K562 (cell line): ENCODE results near the gene MLYCD. TPM values are rescaled to one million over a fixed set of nuclear protein-coding genes. Genes with fewer than 3 reads are reported as not detected.
A peak's percentile ranks its signal among the peaks of the same experiment; 100 is the strongest.

ENCODE experiments used
- BMI1 ChIP-seq: fragments of 150-350 bp; IDR thresholded peaks from 2 replicates; pipeline ENCODE4 v1.6.1; 2014; ENCODE audit warnings: low read length
- E4F1 ChIP-seq: fragments of 250-450 bp; sonication (Bioruptor Pico); IDR thresholded peaks from 2 replicates; pipeline ENCODE4 v1.5.0; 2021; ENCODE audit warnings: mild to moderate bottlenecking, borderline replicate concordance
- FOXA3 ChIP-seq, 2 experiments: fragments of 450-650 bp in 1 of 2; sonication (generic) in 1 of 2; formaldehyde crosslinking; IDR thresholded peaks in 1 of 2; conservative IDR thresholded peaks in 1 of 2; 2 replicates each; pipeline versions ENCODE4 v1.4.0 to v1.8.0; 2020 to 2022; ENCODE audit warnings: mild to moderate bottlenecking in 2 of 2, missing genetic modification reagents in 1 of 2
- ILF3 ChIP-seq: fragments of 450-650 bp; IDR thresholded peaks from 2 replicates; pipeline ENCODE4 v1.6.1; 2018; ENCODE audit warnings: antibody characterized with exemption, mild to moderate bottlenecking, moderate library complexity, borderline replicate concordance
- PYGO2 ChIP-seq: fragments of 450-650 bp; IDR thresholded peaks from 2 replicates; pipeline ENCODE4 v1.6.1; 2016; ENCODE audit warnings: mild to moderate bottlenecking, missing genetic modification characterization, moderate library complexity, missing compliant biosample characterization
- RBM15 ChIP-seq: fragments of 200-400 bp; formaldehyde crosslinking; IDR thresholded peaks from 2 replicates; pipeline ENCODE4 v1.6.1; 2018; ENCODE audit warnings: mild to moderate bottlenecking, low read length, moderate library complexity; ENCODE audit not compliant: insufficient read depth
- SNRNP70 ChIP-seq: fragments of 200-400 bp; formaldehyde crosslinking; optimal IDR thresholded peaks from 2 replicates; pipeline ENCODE3; 2017; ENCODE audit warnings: low read depth, low read length
- TCF3 ChIP-seq: sonication (generic); formaldehyde crosslinking; IDR thresholded peaks from 2 replicates; pipeline ENCODE4 v1.4.0; 2020; ENCODE audit warnings: mild to moderate bottlenecking, missing genetic modification reagents
- THAP12 ChIP-seq: fragments of 250-450 bp; sonication (Bioruptor Pico); IDR thresholded peaks from 2 replicates; pipeline ENCODE4 v1.9.0; 2021; ENCODE audit warnings: mild to moderate bottlenecking, inconsistent platforms
- ZMIZ1 ChIP-seq, 2 experiments: fragments of 150-350 bp in 1 of 2; IDR thresholded peaks; 2 replicates each; pipeline ENCODE4 v1.6.1; 2012 to 2016; ENCODE audit warnings: low read depth in 2 of 2, low read length in 2 of 2, mild to moderate bottlenecking in 1 of 2, moderate library complexity in 1 of 2
- ZNF121 ChIP-seq: sonication (generic); formaldehyde crosslinking; conservative IDR thresholded peaks from 2 replicates; pipeline ENCODE4 v1.8.0; 2022; ENCODE audit warnings: missing genetic modification reagents
- polyA plus RNA-seq, 8 experiments: library from polyadenylated mRNA; depleted of rRNA in 4 of 8; stranded (reverse) in 5 of 8; unstranded in 3 of 8; fragments of >200 nt; fragmentation: Nextera tagmentation in 2 of 8; fragmentation: Illumina TruSeq in 1 of 8; extraction: Ambion mirVana in 2 of 8; extraction: Trizol in 1 of 8; gene quantifications; 2 replicates each; pipeline versions ENCODE4 v1.2.1 to v1.2.3, GENCODE V29; 2011 to 2014; ENCODE audit warnings: inconsistent platforms in 1 of 8, missing spikeins in 1 of 8
- total RNA-seq, 7 experiments: library from RNA; depleted of rRNA in 6 of 7; stranded (reverse); fragments of >200 nt in 6 of 7; fragmentation: Illumina TruSeq in 2 of 7; extraction: Trizol in 2 of 7; gene quantifications; 2 replicates each; pipeline versions ENCODE4 v1.2.1 to v1.2.3, GENCODE V29; 2011 to 2021; ENCODE audit warnings: low replicate concordance in 1 of 7

The MLYCD gene
- total and polyA plus RNA-seq, 9 of the 15 experiments (the other 6 are each of a cell fraction or from before 2014, with no cell fraction given), result 0.15 to 2.0 (median 1.0) TPM

GRCh38 chr16:83952940-83953795 lies 54.3 kb downstream of the MLYCD start, which contains the start of gene OSGIN1 (continued):
- TF ChIP-seq ZMIZ1 (IDR thresholded peaks at IDR 0.05; ENCODE audit: low read depth in 2 of 2, low read length in 2 of 2) (0 out of 4 replicates have a peak, but pooled peaks of 1 of the 2 experiments have one; percentile 14), E4F1 (CRISPR knock-in tag) (no peak), BMI1 (no peak), ZNF121 (CRISPR knock-in tag) (no peak), SNRNP70 (no peak), TCF3 (no peak), FOXA3 (CRISPR knock-in tag; conservative IDR thresholded peaks at IDR 0.05 in 1 of 2, IDR thresholded peaks at IDR 0.05 in 1 of 2) (peak in 1 of 2 experiments; percentile 45; a peak in 1 of 4 replicates), ILF3 (no peak; the same call in 1 of the 2 replicates), THAP12 (no peak), PYGO2 (tag) (no peak), RBM15 (no peak; the same call in 1 of the 2 replicates)
